ENCODE results near the gene UBALD2.
"Not testable (repeated sequence)": the region's sequence is repeated elsewhere in the genome, so short reads cannot be mapped to it uniquely, and the experiment has no call there.

DNA sequence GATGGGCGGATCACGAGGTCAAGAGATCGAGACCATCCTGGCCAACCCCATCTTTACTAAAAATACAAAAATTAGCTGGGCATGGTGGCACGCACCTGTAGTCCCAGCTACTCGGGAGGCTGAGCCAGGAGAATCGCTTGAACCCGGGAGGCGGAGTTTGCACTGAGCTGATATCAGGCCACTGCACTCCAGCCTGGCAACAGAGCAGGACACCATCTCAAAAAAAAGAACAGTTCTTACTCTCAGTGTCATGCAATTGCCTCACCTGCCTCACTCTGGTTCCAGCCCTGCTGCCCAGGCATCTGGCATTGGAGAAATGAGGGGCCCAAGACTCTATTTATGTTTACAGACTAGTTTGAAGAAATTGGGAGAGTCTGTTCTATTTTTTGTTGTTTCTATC lies 20.4 kb upstream of the UBALD2 start:
- TF ChIP-seq, protein P1, sequence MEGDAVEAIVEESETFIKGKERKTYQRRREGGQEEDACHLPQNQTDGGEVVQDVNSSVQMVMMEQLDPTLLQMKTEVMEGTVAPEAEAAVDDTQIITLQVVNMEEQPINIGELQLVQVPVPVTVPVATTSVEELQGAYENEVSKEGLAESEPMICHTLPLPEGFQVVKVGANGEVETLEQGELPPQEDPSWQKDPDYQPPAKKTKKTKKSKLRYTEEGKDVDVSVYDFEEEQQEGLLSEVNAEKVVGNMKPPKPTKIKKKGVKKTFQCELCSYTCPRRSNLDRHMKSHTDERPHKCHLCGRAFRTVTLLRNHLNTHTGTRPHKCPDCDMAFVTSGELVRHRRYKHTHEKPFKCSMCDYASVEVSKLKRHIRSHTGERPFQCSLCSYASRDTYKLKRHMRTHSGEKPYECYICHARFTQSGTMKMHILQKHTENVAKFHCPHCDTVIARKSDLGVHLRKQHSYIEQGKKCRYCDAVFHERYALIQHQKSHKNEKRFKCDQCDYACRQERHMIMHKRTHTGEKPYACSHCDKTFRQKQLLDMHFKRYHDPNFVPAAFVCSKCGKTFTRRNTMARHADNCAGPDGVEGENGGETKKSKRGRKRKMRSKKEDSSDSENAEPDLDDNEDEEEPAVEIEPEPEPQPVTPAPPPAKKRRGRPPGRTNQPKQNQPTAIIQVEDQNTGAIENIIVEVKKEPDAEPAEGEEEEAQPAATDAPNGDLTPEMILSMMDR (conservative IDR thresholded peaks at IDR 0.05 in 1 of 2, IDR thresholded peaks at IDR 0.05 in 1 of 2; ENCODE audit: extremely low read depth in 1 of 2, insufficient read depth in 1 of 2, low read depth in 1 of 2, low read length in 2 of 2): not testable (repeated sequence)
- TF ChIP-seq EZH2 (IDR thresholded peaks at IDR 0.05; ENCODE audit: borderline replicate concordance, low read length): not testable (repeated sequence)
